ENCODE results near the gene YAF2. TPM values are rescaled to one million over a fixed set of nuclear protein-coding genes. Genes with fewer than 3 reads are reported as not detected.

Gene YAF2
- total RNA-seq, 1 donor from 2014 or later = 42.4 TPM

DNA sequence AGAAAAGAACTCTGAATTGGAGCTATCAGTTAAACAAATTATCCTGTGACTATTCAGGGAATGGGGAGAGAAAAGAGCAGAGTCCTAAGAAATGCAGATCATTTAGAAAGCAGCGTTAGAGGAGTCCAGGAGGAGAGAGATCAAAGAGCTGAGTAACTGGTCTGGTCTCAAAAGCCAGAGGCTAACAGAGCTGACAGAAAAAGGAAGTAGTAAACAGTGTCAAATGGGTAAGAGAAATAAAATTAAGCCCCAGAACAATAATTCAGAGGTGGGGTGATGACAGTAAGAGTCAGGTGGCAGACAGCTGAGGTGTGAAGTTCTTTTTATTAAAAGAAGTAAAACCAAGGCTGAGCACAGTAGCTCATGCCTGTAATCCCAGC lies 112.7 kb downstream of the YAF2 start:
- ATAC-seq (no peak), DNase-seq (ENCODE audit: low spot score) (no peak)
- intact Hi-C loops (cut with DNase I) = loop anchor here (10.0 kb wide), 1 partner anchor 199 kb away; the partner anchor contains the start of genes PPHLN1 and ZCRB1

DNA sequence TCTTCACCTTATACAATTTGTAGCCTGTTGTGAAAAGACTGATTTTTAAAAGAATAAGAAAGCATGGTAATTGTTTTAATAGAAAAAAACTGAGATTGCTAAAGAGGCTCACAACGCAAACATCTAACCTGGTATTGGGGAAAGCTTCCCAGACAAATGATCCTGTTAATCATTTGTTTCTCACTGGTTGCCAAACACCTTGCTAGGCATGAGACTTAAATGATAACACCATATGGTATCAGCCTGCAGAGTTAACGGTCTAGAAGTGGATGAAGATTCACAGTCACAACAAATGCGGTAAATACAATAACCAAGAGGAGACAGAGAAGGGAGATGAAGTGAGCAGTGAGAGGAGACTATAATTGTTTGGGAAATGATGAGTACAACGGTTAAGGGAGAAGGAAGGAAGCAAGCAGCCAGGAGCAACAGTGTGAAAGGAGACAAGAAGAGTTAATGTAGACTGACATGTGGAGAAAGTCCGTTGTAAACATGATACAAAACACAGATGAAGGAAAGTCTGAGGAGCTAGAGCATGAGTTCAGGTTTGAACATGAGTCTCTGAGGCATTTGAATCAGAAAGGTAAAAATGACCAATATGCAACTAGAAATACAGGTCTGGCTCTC lies 113.2 kb downstream of the YAF2 start:
- no peak for ATAC-seq
- intact Hi-C loops (cut with DNase I) = loop anchor here (10.0 kb wide), 1 partner anchor 200 kb away; the partner anchor contains the start of genes PPHLN1 and ZCRB1
- no peak for DNase-seq (ENCODE audit: low spot score)

DNA sequence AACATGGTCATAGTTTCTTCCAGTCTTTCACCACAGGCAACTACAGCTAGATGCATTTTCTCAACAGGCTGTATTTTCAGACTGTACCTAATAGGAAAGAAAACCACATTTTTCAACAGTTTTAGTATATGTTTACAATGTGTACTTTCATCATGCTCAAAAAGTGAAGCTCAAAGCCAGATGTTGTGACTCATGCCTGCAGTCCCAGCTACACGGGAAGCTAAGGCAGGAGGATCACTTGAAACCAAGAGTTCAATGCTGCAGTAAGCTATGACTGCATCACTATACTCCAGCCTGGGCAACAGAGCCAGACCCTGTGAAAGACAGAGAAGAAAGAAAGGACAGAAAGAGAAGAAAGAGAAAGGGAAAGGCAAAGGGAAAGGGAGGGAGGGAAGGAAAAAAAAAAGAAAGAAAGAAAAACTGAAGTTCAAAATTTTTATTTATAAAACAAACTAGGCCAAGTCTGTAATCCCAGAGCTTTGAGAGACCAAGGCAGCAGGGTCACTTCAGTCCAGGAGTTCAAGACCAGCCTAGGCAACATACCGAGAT lies 118.9 kb downstream of the YAF2 start:
- intact Hi-C loops (cut with DNase I) = no loop called here
- ATAC-seq = no peak

DNA sequence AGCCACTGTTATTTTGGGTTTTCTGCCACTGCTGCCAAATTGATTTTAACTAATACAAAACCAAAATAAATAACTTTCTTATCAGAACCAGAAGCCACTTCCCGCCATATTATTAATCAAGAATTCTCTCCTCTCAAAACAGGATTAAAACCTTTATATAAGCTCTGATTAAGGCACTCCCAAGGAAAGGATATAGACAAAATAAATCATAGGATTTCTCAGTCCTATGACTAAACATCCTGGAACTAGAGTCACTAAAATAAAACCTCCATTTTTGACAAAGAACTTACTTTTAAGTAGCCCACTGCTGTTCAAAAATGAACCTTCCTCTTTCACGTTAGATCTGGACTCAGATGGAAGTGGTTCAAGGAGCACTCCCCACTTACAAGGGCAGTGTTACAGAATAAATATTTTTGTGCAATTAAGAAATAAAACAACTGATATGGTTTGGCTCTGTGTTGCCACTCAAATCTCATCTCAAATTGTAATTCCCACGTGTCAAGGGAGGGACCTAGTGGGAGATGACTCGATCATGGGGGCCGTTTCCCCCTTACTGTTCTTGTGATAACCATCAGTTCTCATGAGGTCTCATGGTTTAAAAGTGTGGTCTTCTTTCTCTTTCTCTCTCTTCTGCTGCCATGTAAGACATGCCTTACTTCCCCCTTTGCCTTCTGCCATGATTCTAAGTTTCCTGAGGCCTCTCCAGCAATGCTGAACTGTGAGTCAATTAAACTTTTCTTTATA lies 119.7 kb downstream of the YAF2 start:
- intact Hi-C loops (cut with DNase I) = no loop called here
- DNase-seq (ENCODE audit: low spot score) (no peak), ATAC-seq (no peak)

More for the DNA sequence above, 118.9 kb downstream of the YAF2 start:
- DNase-seq (ENCODE audit: low spot score) = no peak

DNA sequence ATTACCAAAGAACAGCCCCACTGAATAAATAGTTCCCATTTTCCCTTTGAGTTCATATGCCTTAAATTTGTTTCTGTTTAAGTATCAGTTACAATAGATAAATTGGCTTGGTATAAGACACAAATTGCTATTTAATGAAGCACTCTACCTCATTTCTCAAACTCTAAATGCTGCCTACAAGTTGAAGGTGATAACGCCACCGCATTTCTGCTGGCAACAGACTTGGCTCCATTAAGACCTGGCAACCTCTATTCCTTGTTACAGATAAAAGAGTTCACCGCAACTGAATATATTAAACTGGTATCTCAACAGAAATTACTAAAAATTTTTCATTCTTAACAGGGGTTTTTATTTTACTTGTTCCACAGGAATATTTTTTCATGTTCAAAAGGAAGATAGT lies 129.0 kb downstream of the YAF2 start:
- intact Hi-C loops (cut with DNase I) = no loop called here
- no peak for ATAC-seq
- no peak for DNase-seq (ENCODE audit: low spot score)

Other genes with a start within 250 kb of the YAF2 start
- 19.5 TPM for gene GXYLT1, start 93.4 kb downstream of the YAF2 start, total RNA-seq
- gene ZCRB1, start 87.8 kb upstream of the YAF2 start, total RNA-seq = 43.1 TPM
- 50.8 TPM for gene PPHLN1, start 87.9 kb upstream of the YAF2 start, total RNA-seq